Activated T-helper 1 cell treated with Interleukin-2 at 50 U/mL for 16 hours (primary cell): ENCODE measurements around the gene PEX7.
"Not testable (repeated sequence)": the region's sequence is repeated elsewhere in the genome, so short reads cannot be mapped to it uniquely, and the experiment has no call there.

Source experiments
- DNase-seq: peaks from one replicate; pipeline ENCODE4 v3.0.0-alpha.2; 2020; ENCODE audit warnings: low read depth

Gene PEX7

GRCh38 chr6:136897071-136897470 is 74.7 kb downstream of the PEX7 start:
- no peak for DNase-seq

GRCh38 chr6:136901212-136901784 is 78.9 kb downstream of the PEX7 start:
- DNase-seq = no peak

- not testable (repeated sequence) for DNase-seq
Measured at GRCh38 chr6:136904477-136904876, 82.1 kb downstream of the PEX7 start.

GRCh38 chr6:136914947-136915346 is 92.6 kb downstream of the PEX7 start:
- DNase-seq = no peak

GRCh38 chr6:136918706-136919105 is 96.3 kb downstream of the PEX7 start:
- no peak for DNase-seq

- DNase-seq = no peak
Measured at GRCh38 chr6:136920216-136920615, 97.8 kb downstream of the PEX7 start.

GRCh38 chr6:136920671-136921380 is 98.4 kb downstream of the PEX7 start:
- DNase-seq = no peak

- DNase-seq = no peak
Measured at GRCh38 chr6:136921381-136921935, 99.1 kb downstream of the PEX7 start.

- DNase-seq = no peak
Measured at GRCh38 chr6:136921936-136922684, 99.7 kb downstream of the PEX7 start, which contains the start of gene SLC35D3. Gene SLC35D3, plus strand, starts transcription at chr6:136922301. Its CDS starts 128 bp downstream, at chr6:136922429.

GRCh38 chr6:136922685-136923006 is 100.3 kb downstream of the PEX7 start:
- DNase-seq = no peak

- DNase-seq = no peak
Measured at GRCh38 chr6:136923116-136923953, 100.9 kb downstream of the PEX7 start.

- DNase-seq = no peak
Measured at GRCh38 chr6:136923954-136924673, 101.7 kb downstream of the PEX7 start.

GRCh38 chr6:136926383-136926782 is 104.0 kb downstream of the PEX7 start:
- no peak for DNase-seq

GRCh38 chr6:136927292-136927691 is 104.9 kb downstream of the PEX7 start:
- no peak for DNase-seq

GRCh38 chr6:136930528-136930927 is 108.1 kb downstream of the PEX7 start:
- DNase-seq = no peak

GRCh38 chr6:136932599-136932998 is 110.2 kb downstream of the PEX7 start:
- no peak for DNase-seq

GRCh38 chr6:136945072-136945471 is 122.7 kb downstream of the PEX7 start:
- DNase-seq = no peak

- DNase-seq = no peak
Measured at GRCh38 chr6:136945711-136946121, 123.3 kb downstream of the PEX7 start.

GRCh38 chr6:136947037-136947436 is 124.6 kb downstream of the PEX7 start:
- no peak for DNase-seq

- not testable (repeated sequence) for DNase-seq
Measured at GRCh38 chr6:136949957-136950356, 127.6 kb downstream of the PEX7 start.

- DNase-seq = no peak
Measured at GRCh38 chr6:136950436-136951126, 128.2 kb downstream of the PEX7 start.
